ENCODE data around the gene DCLK1. TPM values are rescaled to one million over a fixed set of nuclear protein-coding genes. Genes with fewer than 3 reads are reported as not detected.

The DCLK1 gene
- total RNA-seq, 1 experiment from 2014 or later = 36.2 TPM

- Histone ChIP-seq H3K4me1 (ENCODE audit: insufficient read depth, low read length) (peaks cover 27% of the 10 kb centered on the region), H3K18ac (ENCODE audit: insufficient read length, low read depth, low read length) (no peak overlapping the region), H3K79me1 (ENCODE audit: insufficient read depth, low read depth, low read length, poor library complexity, severe bottlenecking) (no peaks in the 10 kb centered on the region), H3K56ac (ENCODE audit: insufficient read length, low read depth, low read length) (no peak overlapping the region), H4K8ac (replicated peaks; ENCODE audit: insufficient read length, low read depth, low read length) (no peak overlapping the region), H2BK12ac (ENCODE audit: insufficient read length, low read depth, low read length) (no peak overlapping the region), H2BK15ac (ENCODE audit: low read depth, low read length) (no peak overlapping the region), H2BK120ac (ENCODE audit: low read depth, low read length, poor library complexity, severe bottlenecking) (no peak overlapping the region), H3K27ac (ENCODE audit: insufficient read length, low read depth, low read length) (no peak overlapping the region), H3K27me3 (ENCODE audit: insufficient read depth, low read length) (no peaks in the 10 kb centered on the region), H3K4me2 (ENCODE audit: insufficient read depth, insufficient read length, low read length) (no peak overlapping the region), H2AK5ac (ENCODE audit: insufficient read length, low read length) (no peak overlapping the region), H3K23ac (ENCODE audit: insufficient read length, low read depth, low read length) (no peak overlapping the region), H2BK20ac (ENCODE audit: low read depth, low read length, poor library complexity, severe bottlenecking) (no peak overlapping the region), H3K79me2 (ENCODE audit: insufficient read depth, low read length) (no peaks in the 10 kb centered on the region), H2BK5ac (ENCODE audit: insufficient read length, low read length) (no peak overlapping the region), H3K4ac (ENCODE audit: low read depth, low read length) (no peak overlapping the region), H4K20me1 (ENCODE audit: control insufficient read depth, insufficient read depth, insufficient read length) (no peaks in the 10 kb centered on the region), H3K23me2 (ENCODE audit: insufficient read length, low read depth, low read length, poor library complexity, severe bottlenecking) (no peaks in the 10 kb centered on the region), H4K5ac (ENCODE audit: insufficient read length, low read depth, low read length) (no peak overlapping the region), H3K14ac (ENCODE audit: insufficient read depth, low read length) (no peak overlapping the region; the same call in 1 of the 2 replicates), H4K91ac (ENCODE audit: insufficient read length, low read depth, low read length) (no peak overlapping the region), H2AFZ (ENCODE audit: low read length) (no peak overlapping the region), H3K9ac (ENCODE audit: extremely low read depth, insufficient read length, low read length) (no peak overlapping the region), H3T11ph (ENCODE audit: low read length) (no peak overlapping the region), H3K9me3 (ENCODE audit: control insufficient read depth, low read depth, low read length) (no peaks in the 10 kb centered on the region)
- H3K27me3 Mint-ChIP-seq (ENCODE audit: low read depth) = no peaks in the 10 kb centered on the region
- peaks cover 0 to 2% of the 10 kb centered on the region in 2 experiments; a peak in 4 of 5 replicates for H3K9me3 Mint-ChIP-seq
- H3K4me3 Mint-ChIP-seq = no peak overlapping the region
- peaks cover 53 to 54% of the 10 kb centered on the region in 2 experiments for H3K4me1 Mint-ChIP-seq
- no peak for TF ChIP-seq CTCF (conservative IDR thresholded peaks at IDR 0.05)
- WGBS (ENCODE audit: extremely low coverage, insufficient read length, low lambda C conversion rate) = no CpG with 5 or more reads among the region's 13 CpGs
- H3K36me3 Mint-ChIP-seq (ENCODE audit: insufficient read depth in 1 of 3, low read depth in 3 of 3) = peaks cover 0 to 3% (median 2%) of the 10 kb centered on the region in 3 experiments; a peak in 4 of 7 replicates
- DNase-seq = no peak
- peak overlapping the region; percentile 65 to 96 (median 74) for H3K27ac Mint-ChIP-seq
These were observed 213.8 kb downstream of the DCLK1 start for GRCh38 chr13:35917252-35917941.
